ENCODE data around the gene PCDHGB1.
"Not testable (repeated sequence)": the region's sequence is repeated elsewhere in the genome, so short reads cannot be mapped to it uniquely, and the experiment has no call there.

PCDHGB1 gene

GRCh38 chr5:141371572-141372475 is 21.9 kb downstream of the PCDHGB1 start:
- in situ Hi-C loops (cut with MboI; ENCODE audit: low sequenced_read_pairs, unreplicated experiment), result no loop called here
- TF ChIP-seq, protein P1, sequence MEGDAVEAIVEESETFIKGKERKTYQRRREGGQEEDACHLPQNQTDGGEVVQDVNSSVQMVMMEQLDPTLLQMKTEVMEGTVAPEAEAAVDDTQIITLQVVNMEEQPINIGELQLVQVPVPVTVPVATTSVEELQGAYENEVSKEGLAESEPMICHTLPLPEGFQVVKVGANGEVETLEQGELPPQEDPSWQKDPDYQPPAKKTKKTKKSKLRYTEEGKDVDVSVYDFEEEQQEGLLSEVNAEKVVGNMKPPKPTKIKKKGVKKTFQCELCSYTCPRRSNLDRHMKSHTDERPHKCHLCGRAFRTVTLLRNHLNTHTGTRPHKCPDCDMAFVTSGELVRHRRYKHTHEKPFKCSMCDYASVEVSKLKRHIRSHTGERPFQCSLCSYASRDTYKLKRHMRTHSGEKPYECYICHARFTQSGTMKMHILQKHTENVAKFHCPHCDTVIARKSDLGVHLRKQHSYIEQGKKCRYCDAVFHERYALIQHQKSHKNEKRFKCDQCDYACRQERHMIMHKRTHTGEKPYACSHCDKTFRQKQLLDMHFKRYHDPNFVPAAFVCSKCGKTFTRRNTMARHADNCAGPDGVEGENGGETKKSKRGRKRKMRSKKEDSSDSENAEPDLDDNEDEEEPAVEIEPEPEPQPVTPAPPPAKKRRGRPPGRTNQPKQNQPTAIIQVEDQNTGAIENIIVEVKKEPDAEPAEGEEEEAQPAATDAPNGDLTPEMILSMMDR (IDR thresholded peaks at IDR 0.05; ENCODE audit: borderline replicate concordance, control extremely low read depth, extremely low read depth, insufficient read depth, missing control alignments), result no peak
- no peak for DNase-seq (ENCODE audit: low spot score)

DNA sequence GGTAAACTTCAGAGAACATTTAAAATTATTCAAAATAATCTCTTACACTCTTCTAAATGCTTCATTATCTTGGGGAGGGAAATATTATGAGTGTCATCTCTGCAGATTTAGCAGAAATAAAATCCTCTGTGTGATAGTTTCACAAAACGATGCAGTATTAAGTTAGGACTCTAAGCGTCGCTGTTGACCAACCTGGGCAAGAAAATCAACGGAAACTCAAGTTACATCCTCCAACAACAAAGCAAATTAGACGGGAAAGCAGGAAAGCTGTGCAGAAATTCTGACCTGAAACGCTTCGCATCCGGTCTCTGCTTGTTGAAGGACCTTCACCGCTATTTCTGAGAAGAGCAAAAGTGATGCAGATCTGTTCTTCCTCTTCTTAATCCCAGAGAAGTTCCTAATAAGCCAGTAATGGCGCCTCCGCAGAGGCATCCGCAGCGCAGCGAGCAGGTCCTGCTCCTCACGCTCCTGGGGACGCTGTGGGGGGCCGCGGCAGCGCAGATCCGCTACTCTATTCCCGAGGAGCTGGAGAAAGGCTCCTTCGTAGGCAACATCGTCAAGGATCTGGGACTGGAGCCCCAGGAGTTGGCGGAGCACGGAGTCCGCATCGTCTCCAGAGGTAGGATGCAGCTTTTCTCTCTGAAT is 23.9 kb downstream of the PCDHGB1 start, which contains the start of gene PCDHGA6:
TSS of gene PCDHGA6 (plus strand) at position 219 of the 645 bp plus-strand sequence. CDS start at position 412, 193 bp downstream.
- no peak for DNase-seq (ENCODE audit: low spot score)
- TF ChIP-seq, protein P1 (IDR thresholded peaks at IDR 0.05; ENCODE audit: borderline replicate concordance, control extremely low read depth, extremely low read depth, insufficient read depth, missing control alignments), result peak; percentile 15
- in situ Hi-C loops (cut with MboI; ENCODE audit: low sequenced_read_pairs, unreplicated experiment), result no loop called here

DNA sequence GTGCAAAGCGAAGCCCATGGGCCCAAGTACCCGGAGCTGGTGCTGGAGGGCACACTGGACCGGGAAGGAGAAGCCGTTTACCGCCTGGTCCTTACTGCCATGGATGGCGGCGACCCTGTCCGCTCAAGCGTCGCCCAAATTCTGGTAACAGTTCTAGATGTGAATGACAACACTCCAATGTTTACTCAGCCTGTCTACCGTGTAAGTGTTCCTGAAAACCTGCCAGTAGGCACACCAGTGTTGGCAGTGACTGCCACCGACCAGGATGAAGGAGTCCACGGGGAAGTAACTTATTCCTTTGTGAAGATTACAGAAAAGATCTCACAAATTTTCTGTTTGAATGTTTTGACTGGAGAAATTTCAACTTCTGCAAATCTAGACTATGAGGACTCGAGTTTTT is 24.7 kb downstream of the PCDHGB1 start:
- no peak for DNase-seq (ENCODE audit: low spot score)
- TF ChIP-seq, protein P1 (IDR thresholded peaks at IDR 0.05; ENCODE audit: borderline replicate concordance, control extremely low read depth, extremely low read depth, insufficient read depth, missing control alignments), result no peak
- in situ Hi-C loops (cut with MboI; ENCODE audit: low sequenced_read_pairs, unreplicated experiment), result no loop called here

DNA sequence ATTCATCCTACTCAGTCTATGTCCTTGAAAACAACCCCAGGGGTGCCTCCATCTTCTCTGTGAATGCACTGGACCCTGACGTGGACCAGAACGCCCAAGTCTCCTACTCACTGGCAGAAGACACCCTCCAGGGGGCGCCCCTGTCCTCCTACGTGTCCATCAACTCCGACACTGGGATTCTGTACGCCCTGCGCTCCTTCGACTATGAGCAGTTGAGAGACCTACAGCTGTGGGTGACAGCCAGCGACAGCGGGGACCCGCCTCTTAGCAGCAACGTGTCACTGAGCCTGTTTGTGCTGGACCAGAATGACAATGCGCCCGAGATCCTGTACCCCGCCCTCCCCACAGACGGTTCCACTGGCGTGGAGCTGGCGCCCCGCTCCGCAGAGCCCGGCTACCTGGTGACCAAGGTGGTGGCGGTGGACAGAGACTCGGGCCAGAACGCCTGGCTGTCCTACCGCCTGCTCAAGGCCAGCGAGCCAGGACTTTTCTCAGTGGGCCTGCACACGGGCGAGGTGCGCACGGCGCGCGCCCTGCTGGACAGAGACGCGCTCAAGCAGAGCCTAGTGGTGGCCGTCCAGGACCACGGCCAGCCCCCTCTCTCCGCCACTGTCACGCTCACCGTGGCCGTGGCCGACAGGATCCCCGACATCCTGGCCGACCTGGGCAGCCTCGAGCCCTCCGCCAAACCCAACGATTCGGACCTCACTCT is 25.7 kb downstream of the PCDHGB1 start:
- DNase-seq (ENCODE audit: low spot score); in situ Hi-C loops (cut with MboI; ENCODE audit: low sequenced_read_pairs, unreplicated experiment): not testable (repeated sequence)

DNA sequence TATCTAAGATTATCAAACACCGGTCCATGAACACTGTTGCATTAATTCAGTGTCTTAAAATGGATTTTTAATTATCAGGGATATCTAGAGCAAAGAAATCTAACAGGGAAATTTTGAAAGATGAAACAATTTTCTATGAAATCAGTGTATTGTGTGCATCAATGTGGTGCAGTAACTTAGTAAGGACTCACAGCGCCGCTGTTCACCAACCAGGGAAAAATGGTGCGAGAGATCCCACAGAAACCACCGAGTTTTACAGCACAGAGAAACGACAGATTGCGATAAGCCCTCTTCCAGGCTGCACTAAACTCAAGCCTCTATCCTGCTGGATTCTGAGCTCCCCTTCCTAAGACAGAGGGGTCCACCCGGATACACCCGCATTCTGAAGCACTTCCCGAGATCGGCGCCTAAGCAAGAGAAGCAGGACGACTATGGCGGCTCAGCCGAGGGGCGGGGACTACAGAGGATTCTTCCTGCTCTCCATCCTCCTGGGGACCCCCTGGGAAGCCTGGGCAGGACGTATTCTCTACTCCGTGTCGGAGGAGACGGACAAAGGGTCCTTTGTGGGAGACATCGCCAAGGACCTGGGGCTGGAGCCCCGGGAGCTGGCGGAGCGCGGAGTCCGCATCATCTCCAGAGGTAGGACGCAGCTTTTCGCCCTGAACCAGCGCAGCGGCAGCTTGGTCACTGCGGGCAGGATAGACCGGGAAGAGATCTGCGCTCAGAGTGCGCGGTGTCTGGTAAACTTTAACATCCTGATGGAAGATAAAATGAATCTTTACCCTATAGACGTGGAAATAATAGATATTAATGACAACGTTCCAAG is 32.8 kb downstream of the PCDHGB1 start, which contains the start of gene PCDHGA7:
TSS of gene PCDHGA7 (plus strand) at position 274 of the 826 bp plus-strand sequence. CDS start at position 432, 158 bp downstream.
- in situ Hi-C loops (cut with MboI; ENCODE audit: low sequenced_read_pairs, unreplicated experiment), result no loop called here
- TF ChIP-seq, protein P1 (IDR thresholded peaks at IDR 0.05; ENCODE audit: borderline replicate concordance, control extremely low read depth, extremely low read depth, insufficient read depth, missing control alignments), result no peak
- peak; percentile 48 for DNase-seq (ENCODE audit: low spot score)

DNA sequence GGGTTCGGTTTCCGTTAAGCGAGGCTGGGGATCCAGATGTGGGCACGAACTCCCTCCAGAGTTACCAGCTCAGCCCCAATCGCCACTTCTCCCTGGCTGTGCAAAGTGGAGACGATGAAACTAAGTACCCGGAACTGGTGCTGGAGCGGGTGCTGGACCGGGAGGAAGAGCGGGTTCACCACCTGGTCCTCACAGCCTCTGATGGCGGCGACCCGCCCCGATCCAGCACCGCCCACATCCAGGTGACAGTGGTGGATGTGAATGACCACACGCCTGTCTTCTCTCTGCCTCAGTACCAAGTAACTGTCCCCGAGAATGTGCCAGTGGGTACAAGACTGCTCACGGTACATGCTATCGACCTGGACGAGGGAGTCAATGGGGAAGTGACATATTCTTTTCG is 33.4 kb downstream of the PCDHGB1 start:
- TF ChIP-seq, protein P1 (IDR thresholded peaks at IDR 0.05; ENCODE audit: borderline replicate concordance, control extremely low read depth, extremely low read depth, insufficient read depth, missing control alignments), result no peak
- DNase-seq (ENCODE audit: low spot score), result no peak
- in situ Hi-C loops (cut with MboI; ENCODE audit: low sequenced_read_pairs, unreplicated experiment), result no loop called here

Measured in GM13976 (cell line).